Erythroblast (primary cell): ENCODE measurements around the gene KLHL29.

Experiments
- DNase-seq, 2 experiments: peaks; one replicate each; lab custom pipeline; 2025; lab: John Stamatoyannopoulos, UW
- GATA1 ChIP-seq: IDR thresholded peaks from 2 replicates; pipeline ENCODE4 v1.6.1; 2011; ENCODE audit warnings: low read depth, mild to moderate bottlenecking, control low read depth, low read length, moderate library complexity
- POLR2A ChIP-seq: IDR thresholded peaks from 2 replicates; pipeline ENCODE4 v1.6.1; 2011; ENCODE audit warnings: mild to moderate bottlenecking, low read length

KLHL29 gene

GRCh38 chr2:23464156-23464555 is 79.2 kb downstream of the KLHL29 start:
- TF ChIP-seq POLR2A (no peak), GATA1 (no peak)
- no peak for DNase-seq

- no peak for TF ChIP-seq GATA1
- no peak for TF ChIP-seq POLR2A
- DNase-seq = no peak
Observed at GRCh38 chr2:23464905-23465537, 80.0 kb downstream of the KLHL29 start.

GRCh38 chr2:23465936-23466335 is 81.0 kb downstream of the KLHL29 start:
- no peak for DNase-seq
- no peak for TF ChIP-seq POLR2A
- no peak for TF ChIP-seq GATA1

DNA sequence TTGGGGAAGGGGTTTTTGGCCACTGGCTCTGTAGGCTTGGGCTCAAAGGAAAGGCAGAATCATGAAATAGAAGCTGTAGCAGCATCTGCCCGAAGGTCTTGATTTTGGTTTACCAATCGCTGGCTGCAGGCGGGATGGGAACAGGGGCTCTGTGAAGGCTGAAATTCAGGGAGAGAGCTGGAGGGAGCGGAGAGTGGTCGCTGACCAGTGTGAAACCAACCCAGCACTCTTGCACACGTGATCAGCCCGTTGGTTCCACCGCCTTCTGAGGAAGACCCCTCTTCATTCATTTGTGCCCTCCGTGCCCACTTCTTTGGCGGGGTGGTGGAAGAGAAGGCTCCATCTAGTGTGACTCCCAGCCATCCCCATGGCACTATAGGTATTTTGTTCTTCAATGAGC is 82.6 kb downstream of the KLHL29 start:
- TF ChIP-seq POLR2A (no peak), GATA1 (no peak)

GRCh38 chr2:23468474-23469141 is 83.6 kb downstream of the KLHL29 start:
- TF ChIP-seq GATA1 (no peak), POLR2A (no peak)
- no peak for DNase-seq

More for the DNA sequence above, 82.6 kb downstream of the KLHL29 start:
- DNase-seq = no peak

DNA sequence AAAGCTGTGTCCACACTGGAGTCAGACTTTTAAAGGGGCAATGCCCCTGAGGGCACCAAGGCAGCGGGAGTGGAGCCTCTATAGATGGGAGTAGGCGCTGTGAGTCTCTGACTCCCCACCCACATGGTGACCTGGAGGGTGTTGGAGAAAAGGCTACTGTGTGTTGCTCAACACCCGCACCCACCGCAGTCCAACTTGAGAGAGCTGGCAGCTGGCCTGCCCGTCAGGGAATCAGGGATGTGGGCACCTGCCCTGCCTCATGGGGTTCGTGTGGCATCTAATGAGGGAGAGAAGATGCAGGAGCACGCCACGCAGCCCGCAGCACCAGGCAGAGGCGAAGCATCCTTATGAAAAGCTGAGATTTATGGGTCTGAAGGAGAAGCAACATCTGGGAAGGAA is 84.2 kb downstream of the KLHL29 start:
- DNase-seq = no peak
- no peak for TF ChIP-seq GATA1
- no peak for TF ChIP-seq POLR2A

GRCh38 chr2:23475036-23475435 is 90.1 kb downstream of the KLHL29 start:
- TF ChIP-seq GATA1 (no peak), POLR2A (no peak)
- no peak for DNase-seq

- no peak for DNase-seq
- no peak for TF ChIP-seq GATA1
- no peak for TF ChIP-seq POLR2A
Observed at GRCh38 chr2:23475473-23475872, 90.5 kb downstream of the KLHL29 start.

DNA sequence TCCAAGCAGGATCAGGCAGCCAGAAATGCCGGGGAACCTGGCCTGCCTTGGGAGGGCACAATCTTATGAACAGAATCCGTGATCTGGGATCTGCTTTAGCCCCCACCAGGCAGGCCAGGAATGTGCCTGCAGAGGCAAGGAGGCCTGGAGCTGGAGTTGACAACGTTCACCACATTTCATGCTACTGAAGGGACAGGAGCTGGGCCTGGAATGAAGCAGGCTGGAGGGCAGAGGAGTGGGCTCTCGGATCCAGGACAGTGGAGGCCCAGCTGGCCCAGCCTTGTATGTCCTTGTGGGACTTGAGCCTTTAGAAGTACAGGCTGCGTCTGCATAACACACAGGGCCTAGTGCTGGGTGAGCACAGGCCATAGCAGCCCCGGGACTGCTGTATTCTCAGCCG is 91.8 kb downstream of the KLHL29 start:
- no peak for TF ChIP-seq POLR2A
- TF ChIP-seq GATA1 = no peak
- no peak for DNase-seq

GRCh38 chr2:23477392-23477791 is 92.4 kb downstream of the KLHL29 start:
- TF ChIP-seq POLR2A (no peak), GATA1 (no peak)

DNA sequence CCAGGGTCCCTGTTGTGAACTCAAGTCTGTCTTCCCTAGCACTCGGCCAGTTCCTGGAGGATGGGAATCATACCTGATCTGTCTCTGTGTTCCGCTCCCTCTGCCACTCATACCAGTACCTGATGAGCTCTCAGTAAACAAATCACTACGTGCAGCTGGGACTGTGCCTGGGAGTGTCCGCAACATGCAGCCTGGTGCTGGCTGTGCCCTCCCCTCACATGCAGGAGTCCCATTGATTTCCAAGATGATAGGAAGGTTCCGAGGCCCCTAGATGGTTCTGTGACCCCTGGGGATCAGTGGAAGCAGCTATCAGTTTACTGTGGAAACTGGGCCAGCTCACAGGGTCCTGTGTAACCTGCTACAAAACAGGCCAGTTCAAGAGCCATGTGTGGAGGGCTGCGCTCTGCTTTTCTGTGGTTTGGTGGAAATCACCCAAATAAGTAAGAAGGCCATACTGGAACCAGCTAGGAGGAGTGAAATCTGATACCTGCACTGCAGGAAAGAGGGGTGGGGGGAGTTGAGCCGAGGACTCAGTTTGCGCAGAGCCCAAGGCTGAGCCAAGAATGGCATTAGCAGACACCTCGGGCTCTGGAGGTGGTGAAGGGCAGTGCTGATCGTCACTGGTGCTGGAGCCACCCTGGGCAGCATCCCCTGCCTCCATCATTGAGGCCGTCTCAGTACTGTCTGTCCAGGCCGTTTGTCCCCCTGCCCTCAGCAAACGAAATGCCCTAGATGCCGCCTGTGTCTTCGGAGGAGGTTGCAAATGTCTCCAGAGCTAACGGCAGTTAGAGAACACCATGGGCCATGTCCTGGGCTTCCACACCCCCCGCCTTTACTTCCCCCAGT is 93.3 kb downstream of the KLHL29 start:
- no peak for DNase-seq
- TF ChIP-seq GATA1 = no peak
- TF ChIP-seq POLR2A = no peak

More at GRCh38 chr2:23477392-23477791, 92.4 kb downstream of the KLHL29 start:
- no peak for DNase-seq

GRCh38 chr2:23478933-23479683 is 94.1 kb downstream of the KLHL29 start:
- no peak for TF ChIP-seq GATA1
- TF ChIP-seq POLR2A = no peak
- no peak for DNase-seq
